GM21390 (cell line): ENCODE data around the gene CHRDL2.

Experiments
- ATAC-seq: cut with Tn5 transposase; IDR thresholded peaks from one replicate; pipeline ENCODE4 v1.9.1; 2021; ENCODE audit not compliant: unreplicated experiment

Gene CHRDL2

DNA sequence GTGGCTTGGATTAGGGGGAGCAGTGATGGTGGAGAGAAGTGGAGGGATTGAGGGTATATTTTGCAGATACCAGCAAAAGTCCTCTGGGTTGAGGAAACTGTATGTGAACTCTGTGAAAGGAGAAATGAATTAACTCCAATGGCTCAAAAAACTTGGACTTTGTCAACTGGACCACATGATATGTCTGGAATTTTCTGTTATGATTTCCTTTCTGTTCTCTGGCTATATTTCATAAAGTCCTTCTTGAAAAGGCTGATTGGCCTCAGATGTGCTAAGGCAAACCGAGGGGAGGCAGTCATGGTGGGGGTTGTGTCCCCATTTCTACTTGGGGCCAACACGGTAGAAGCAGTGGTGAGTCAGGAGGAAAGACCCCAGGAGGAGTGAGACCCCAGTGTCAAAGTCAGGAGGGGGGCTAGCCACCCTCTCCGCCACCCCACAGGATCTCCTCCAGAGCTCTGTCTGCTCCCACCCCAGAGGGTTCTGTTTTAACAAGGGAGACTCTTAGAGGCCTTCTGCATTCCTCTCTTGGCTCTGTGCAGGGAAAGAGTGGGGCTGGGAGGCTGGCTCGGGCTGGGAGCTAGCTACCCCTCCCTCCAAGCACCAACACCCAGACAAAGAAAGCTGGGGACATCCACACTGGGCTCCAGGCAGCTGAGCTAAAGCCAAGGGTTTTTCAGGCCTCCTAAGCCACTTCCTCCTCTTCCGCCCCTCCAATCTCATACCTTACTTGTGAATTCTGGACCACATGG is 13.8 kb downstream of the CHRDL2 start:
- no peak for ATAC-seq

DNA sequence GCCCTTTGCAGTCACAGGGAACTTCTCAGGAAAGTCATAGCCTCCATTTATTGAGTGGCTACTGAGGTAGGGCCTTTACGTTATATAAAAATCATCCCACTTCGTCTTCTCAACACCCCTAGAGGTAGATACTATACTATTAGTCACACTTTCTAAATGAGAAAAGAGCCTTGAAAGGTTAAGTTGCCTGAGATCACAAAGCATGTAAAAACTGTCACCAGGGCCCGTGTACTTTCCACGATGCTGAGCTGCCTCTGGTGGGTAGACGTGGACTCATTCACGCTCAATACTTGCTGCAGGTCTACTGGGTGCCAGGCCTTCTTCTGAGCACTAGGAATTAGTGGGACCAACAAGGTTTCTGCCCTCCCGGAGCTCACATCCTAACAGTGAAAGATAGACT is 16.3 kb downstream of the CHRDL2 start:
- no peak for ATAC-seq

DNA sequence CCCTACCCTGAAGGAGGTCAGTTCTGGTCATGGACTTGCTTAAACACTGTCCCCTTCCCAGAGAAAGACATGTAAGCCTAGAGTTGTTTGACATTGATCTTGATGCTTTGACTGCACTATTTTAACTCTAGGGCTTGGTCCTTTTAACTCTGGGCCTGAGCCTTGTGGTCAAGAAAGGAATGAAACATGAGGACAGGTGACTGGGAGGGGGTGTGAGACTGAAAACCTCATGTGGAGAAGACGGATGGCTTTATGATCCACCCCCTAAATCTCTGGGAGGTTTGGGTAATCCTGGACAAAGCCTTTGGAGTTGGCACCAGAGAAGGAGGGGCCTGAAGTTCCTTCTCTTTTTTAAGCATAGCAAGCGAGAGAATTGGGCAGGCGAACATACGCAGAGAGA is 17.5 kb downstream of the CHRDL2 start:
- ATAC-seq = no peak

GRCh38 chr11:74710281-74710938 is 20.8 kb downstream of the CHRDL2 start:
- ATAC-seq = no peak

- ATAC-seq = no peak
These were observed 22.1 kb downstream of the CHRDL2 start for GRCh38 chr11:74709175-74709574.

- no peak for ATAC-seq
These were observed 23.4 kb downstream of the CHRDL2 start for GRCh38 chr11:74707602-74708510.

GRCh38 chr11:74707182-74707581 is 24.0 kb downstream of the CHRDL2 start:
- ATAC-seq = no peak

- ATAC-seq = no peak
These were observed 28.0 kb downstream of the CHRDL2 start for GRCh38 chr11:74703211-74703610.

GRCh38 chr11:74702383-74703007 is 28.7 kb downstream of the CHRDL2 start:
- no peak for ATAC-seq

GRCh38 chr11:74701351-74701750 is 29.9 kb downstream of the CHRDL2 start:
- ATAC-seq = no peak

DNA sequence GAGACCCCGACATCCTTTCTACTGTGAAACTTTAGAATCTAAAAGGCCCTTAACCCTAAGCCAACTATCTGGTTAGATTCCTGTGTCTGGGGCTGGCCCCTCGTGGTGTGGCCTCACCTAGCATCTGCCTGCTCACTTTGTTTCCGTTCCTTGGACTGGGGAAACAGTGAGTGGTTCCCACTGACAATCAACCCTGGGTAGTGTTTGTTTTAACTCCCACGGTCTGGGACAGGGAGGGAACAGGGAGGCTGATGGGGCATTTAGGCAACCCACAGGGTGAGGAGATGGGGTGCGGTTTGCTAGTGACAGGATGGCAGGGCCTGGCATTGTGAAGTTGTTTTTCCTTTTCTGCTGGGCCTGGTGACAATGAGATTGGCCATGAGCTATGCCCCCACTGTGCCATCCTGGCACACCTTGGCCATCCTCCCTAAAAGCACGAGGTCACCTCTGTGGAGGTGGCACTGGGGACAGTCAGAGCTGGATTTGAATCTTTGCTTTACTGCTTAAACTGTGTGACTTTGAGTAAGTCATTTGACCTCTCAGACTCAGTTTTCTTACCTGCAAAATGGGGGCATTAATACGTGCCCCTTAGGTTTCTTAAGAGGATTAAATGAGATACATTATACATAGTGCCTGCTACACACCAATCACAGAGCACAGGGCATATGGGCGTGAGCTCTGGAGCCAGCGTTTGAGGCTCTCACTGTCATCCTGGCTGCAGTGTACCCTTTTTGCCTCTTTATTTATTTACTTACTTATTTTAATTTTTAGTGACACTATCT is 31.4 kb downstream of the CHRDL2 start:
- no peak for ATAC-seq

DNA sequence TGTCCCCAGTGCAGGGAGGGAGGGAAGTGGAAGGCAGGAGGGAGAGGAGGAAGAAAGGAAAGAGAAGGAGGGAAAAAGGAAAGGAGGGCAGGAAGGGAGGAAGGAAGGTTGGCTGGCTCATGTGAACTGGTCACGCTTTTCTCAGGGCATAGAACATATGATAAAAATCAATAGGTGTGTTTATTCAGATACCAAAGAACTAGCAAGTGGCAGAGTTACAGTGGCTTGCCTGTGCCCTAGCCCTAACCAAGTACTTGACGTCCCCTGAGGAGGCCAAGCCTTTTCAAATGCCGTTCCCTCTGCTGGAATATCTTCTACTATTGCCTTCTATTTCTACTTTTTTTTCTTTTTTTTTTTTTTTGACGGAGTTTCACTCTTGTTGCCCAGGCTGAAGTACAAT is 33.5 kb downstream of the CHRDL2 start:
- ATAC-seq = no peak

DNA sequence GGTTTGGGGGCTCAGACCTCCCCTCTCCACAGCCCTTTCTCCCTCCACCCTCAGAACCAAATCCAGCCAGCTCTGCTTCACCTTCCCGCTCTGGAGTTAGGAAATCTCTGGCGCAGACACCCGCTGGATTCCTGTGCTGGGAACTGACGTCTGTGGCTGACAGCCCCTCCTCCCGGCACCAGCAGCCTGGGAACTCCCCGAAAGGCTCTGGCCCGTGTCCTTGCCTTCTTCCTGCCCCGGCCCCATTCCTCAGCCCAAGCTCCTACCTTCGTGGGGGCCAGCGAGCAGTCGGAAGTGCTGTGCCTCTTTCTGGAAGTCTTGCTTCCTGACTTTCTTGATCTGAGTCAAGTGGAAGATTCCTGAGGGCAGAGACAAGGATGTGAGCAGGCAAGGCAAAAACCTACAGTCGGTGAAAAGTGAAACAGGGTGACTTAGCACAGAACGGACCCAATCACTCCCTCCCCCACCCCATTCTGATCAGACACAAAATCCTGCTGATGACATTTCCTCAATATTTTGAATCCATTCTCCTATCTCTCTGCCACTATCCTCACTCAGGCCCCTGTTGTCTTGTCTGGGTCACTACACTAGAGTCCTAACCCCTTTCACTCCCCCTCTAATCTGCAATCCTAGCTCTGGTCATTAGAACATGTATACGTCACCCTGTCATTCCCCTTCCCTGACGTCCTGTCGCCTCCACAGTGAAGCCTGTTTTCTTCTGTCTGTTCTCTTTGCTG is 34.1 kb downstream of the CHRDL2 start:
- ATAC-seq = no peak

DNA sequence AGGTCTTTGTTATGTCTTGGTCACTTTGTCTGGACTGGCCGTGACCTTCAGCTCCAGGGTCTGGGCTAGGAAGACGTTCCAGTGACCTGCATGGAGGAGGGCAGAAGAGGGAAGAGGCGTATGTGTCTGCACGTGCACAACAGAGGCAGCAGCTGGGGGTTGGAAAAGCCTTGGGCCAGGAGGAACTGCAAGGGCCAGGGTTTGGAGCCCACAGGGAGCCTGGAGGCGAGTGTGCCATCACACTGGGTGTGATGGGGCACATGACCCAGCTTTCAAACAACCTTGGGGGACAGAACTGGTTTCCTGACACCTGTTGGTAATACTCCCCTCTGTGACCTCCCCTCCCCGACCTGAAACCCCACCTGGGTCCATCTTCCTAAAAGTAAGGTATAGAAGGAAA is 34.7 kb downstream of the CHRDL2 start:
- no peak for ATAC-seq

DNA sequence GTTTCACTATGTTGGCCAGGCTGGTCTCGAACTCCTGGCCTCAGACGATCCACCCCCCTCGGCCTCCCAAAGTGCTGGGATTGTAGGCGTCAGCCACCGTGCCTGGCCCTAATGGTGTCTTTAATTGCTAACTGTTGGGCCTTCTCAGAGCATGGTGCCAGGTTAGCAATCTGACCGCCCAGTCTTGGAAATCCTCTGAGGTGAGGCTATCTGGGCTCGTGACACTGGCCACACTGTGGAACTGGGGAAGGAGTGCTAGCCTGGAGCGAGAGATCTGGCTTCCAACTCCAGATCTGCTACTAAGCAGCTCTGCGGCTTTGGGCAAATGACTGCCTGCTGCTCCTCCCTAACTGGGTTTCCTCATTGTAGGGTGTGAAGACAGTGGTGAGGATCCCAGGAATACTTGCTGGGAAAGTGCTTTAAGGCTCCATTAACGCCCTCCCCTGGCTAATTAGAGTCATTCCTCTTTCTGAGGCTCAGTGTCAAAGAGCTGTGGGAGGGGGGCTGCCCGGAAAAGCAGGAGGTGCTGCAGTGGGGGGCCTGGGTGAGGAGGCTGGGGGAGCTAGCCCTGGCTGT is 35.4 kb downstream of the CHRDL2 start:
- ATAC-seq = no peak

DNA sequence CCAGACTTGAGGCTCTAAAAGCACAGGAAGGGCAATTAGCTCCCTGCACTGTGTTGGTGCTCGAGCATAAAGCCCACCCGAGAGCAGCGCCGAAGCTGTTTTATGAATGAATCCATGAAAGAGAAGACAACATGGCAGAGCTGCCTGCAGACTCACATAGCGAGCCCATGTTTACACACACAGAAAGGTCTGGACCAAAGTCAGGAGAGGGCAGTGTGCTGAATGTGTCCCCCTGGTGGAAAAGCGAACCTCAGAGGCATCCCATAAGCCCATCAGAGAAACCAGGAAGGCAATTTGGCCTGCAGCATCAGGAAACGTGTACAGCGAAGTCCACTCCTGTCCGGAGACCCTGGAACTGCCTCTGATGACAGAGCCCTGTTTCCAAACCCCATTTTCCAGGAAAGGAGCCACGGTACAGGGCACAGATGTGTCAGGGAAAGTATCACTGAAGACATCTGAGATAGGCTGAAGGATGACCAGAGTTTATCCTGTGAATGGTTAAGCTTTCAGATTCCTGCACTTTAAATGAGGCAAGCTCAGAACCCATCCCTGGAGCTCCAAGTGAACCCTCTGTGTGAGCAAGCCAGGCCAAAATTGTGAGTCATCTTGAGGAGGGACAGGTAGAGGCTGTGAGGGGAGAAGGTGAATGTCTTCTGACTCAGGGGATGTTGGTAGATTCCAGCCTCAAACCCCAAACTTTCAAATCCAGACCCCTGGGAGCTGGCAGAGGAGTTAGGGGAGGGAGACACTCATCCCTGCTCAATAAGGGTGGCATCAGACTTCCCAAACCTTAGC is 36.9 kb downstream of the CHRDL2 start:
- ATAC-seq = no peak

GRCh38 chr11:74693531-74693930 is 37.7 kb downstream of the CHRDL2 start:
- ATAC-seq = no peak

- no peak for ATAC-seq
These were observed 39.5 kb downstream of the CHRDL2 start for GRCh38 chr11:74691755-74692154.

DNA sequence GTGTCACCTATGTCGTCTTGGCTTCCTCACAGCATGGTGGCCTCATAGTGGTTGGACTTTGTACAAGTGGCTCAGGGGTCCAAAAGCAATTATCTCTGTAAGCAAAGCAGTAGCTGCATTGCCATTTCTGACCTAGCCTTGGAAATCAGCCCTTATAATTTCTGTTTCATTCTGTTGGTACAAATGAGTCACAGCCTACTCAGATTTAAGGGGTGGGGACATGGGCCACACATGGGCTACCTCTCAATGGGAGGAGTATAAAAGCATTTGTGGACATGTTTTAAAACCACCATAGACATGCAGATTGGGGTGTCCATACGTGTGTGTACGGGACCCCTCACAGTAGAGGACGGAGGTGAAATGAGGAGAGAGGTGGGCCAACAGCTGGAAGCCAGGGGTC is 41.6 kb downstream of the CHRDL2 start:
- ATAC-seq = no peak
